A549 treated with RU486 at 1 μM for 4 hours (cell line): ENCODE measurements around the gene FOXL2. TPM values are rescaled to one million over a fixed set of nuclear protein-coding genes. Genes with fewer than 3 reads are reported as not detected.

Experiments
- total RNA-seq: library from RNA; stranded (reverse); fragments of 200-300 nt; extraction: Qiagen RNA extraction; gene quantifications from 5 replicates; pipeline ENCODE4 v1.2.3, GENCODE V29; 2022; ENCODE audit warnings: low read depth

FOXL2 gene
- total RNA-seq, result 3.0 to 5.7 TPM (median 5.2 TPM) in 5 replicates

DNA sequence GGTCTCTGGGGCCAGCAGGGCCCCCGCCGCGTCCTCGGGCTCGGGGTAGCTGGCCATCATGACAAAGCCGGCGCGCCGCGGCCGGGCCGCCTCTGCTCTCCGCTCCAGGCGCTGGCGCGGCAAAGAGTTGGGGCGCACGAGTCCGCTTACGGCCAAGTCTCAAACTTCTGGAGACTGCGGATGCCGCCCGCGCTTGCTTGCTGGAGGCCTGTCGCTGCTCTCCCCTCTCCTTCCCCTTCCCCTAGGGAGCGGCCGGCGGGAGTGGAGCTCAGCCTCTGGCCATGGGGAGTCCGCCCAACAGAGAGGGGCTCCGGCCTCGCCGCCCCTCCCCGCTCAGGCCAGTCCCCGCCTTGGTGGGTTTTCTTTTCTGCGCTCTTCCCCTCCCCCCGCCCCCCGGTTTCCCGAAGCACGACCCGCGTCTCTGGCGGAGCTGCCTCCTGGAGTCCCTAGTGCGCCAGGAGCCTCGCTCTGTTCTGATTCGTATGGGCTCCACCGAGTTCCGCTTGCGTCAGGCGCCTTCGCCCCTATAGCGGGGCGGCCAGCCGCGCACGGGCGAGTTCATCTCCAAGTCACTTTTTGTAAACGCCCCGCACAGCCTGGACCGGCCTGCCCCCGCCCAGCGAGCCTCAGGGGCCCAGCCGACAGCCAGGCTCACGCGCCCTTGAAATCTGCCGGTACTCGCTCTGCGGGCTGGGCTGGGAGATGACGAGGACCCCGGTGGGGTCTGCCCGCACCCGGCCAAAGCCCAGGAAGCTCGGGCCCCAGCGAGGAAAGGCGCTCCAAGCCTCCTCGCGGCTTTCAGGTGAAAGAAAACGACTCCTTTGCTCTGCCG lies at the start of gene FOXL2, which contains the start of gene FOXL2NB:
TSS of gene FOXL2 (minus strand) at position 475 of the 832 bp plus-strand sequence. CDS start at position 60, 415 bp downstream.
TSS of gene FOXL2NB (plus strand) at position 555 of the 832 bp plus-strand sequence. CDS start at position 703, 148 bp downstream.

Other genes starting within 250 kb of the FOXL2 start
- 9.2 to 22.3 TPM (median 17.7 TPM) in 5 replicates for gene PIK3CB, start 112.2 kb downstream of the FOXL2 start, total RNA-seq
- gene FOXL2NB, start 80 bp upstream of the FOXL2 start, total RNA-seq, result 0.48 to 1.5 TPM (median 1.3 TPM) in 5 replicates
- gene PRR23A, start 59.1 kb upstream of the FOXL2 start, total RNA-seq, result not detected in 5 replicates
- gene PRR23B, start 73.8 kb upstream of the FOXL2 start, total RNA-seq, result not detected in 5 replicates
- not detected in 5 replicates for gene PRR23C, start 97.8 kb upstream of the FOXL2 start, total RNA-seq